Left cardiac atrium (tissue), 4 donors: ENCODE data around the gene ZP1. TPM values are rescaled to one million over a fixed set of nuclear protein-coding genes. Genes with fewer than 3 reads are reported as not detected.
"Not testable (repeated sequence)": the region's sequence is repeated elsewhere in the genome, so short reads cannot be mapped to it uniquely, and the experiment has no call there.

Source experiments
- ATAC-seq, 2 donors: fragments of 200-7000 bp; cut with Tn5 transposase; one replicate each; pipeline ENCODE4 v1.9.1; 2020; ENCODE audit warnings: mild to moderate bottlenecking in 2 of 2, moderate library complexity in 2 of 2
- DNase-seq: peaks from one replicate; pipeline ENCODE4 v3.0.0-alpha.2; 2020
- intact Hi-C, 2 donors: fragments of 100-400 bp; cut with DNase I; formaldehyde crosslinking; loops; one replicate each; pipeline versions ENCODE4 v1.14.1 to v1.15.1; 2022 to 2023
- total RNA-seq, 2 donors: library from RNA; stranded (reverse); fragmentation: NEBNext Ultra II Directional; extraction: Animal tissue kit (Norgen Biotek cat#: 25700); gene quantifications; one replicate each; pipeline ENCODE4 v1.2.1, GENCODE V29; 2021
- donor health status: DM: no; HTN: yes; CAD: no.
- donor health status: DM: no; HTN: yes; CAD: no; lungs with severe emphysema.
- donor health status: DM: yes; HTN: yes; CAD: no.
- donor health status: Dilated cardiomyopathy.

The ZP1 gene
- total RNA-seq, 2 donors from 2014 or later = not detected

DNA sequence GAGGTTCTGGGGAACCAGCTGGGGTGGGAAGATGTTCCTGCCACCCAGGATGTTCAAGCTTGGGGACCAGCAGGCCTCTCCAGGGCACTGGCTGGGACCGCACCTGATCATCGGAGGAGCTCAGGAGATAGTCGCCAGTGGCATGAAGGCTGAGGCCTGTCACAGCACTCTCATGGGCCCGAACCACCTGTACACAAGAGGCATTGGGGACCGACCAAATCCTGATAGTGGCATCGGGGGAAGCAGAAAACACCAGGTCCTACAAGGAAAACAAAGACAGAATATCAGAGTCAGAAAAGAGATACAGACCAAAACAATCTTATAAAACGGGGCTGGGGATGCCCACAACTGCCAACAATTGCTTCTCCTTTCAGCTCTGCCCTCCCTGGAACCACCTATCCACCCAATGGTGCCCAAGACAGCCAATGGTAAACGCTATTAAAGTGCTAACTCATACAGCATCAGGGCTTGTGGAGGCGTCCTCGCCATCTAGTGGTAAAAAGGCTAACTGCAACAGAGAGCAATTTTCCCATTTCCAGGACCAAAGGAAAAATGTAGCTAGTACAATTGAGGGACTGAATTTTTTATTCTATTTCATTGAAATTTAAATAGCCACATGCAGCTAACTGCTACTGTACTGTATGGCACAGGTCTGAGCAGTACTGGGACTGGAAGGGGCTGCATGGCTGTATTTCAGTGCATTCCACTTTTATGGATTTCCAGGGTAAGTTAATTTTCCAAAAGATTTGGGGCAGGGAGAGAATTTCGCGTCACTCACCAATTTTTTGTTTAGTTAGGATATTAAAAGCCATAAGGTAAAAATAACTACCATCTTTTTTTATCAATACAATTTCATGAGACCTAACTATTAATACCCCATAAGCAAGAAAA lies 31.9 kb downstream of the ZP1 start:
- no peak for DNase-seq
- intact Hi-C loops = loop anchor here (2.0 to 5.0 kb wide), 3 partner anchors 67 to 122 kb away; no protein-coding TSS in a partner anchor
- peak; percentile 73 for ATAC-seq

DNA sequence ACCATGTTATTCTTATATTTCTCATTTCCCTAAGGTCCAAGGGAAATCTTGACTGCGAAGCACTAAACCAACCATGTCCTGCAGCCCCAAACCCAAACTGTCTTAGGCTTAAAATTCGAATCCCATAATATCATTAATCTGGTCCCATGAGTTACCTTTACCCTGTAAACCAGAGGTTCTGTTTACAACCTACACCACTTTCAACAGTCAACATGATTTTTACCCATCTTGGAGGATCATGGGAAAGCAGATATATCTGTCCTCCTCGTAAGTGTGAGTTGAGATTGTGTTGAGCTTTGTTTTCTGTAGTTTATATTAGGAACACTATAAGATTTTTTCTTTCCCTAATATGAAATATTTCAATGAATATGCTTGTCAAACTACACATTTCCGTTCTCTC lies 32.6 kb downstream of the ZP1 start:
- intact Hi-C loops = loop anchor here (2.0 to 10.0 kb wide), 4 partner anchors 68 to 255 kb away; no protein-coding TSS in a partner anchor
- no peak for ATAC-seq

DNA sequence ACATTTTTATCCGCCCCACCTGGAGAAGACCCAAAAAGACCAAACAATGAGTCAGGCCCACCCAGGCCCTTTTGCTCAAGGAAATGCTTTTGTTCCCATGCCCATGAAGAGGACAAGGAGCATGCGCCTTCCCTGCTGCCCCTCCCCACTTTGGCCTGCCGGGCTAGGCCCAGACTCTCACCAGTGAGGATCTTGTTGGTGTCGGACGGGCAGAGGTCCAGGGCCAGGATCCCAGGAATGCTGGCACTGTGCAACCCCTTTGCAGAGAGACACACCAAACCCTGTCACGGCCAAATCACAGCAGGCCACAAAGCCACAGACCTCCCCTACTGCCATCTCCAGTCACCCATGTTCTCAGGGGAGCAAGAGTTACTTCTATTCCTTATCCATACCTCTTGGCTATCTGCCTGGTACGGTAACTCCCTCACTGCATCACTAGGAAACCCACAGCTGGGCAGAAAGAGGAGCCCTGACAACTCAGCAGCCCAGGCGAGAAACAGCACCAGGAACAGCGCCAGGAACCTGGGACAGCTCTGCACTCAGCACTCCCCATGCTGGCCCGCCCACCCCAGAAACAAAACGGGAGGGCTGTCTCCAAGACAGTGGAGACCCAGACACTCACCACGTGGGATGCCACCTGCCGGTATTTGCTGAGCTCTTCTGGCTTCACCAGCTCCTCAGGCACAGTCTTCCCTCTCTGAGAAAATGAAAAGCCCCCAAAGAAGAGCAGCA lies 33.5 kb downstream of the ZP1 start:
- intact Hi-C loops = loop anchor here in 1 of 2 donors (10.0 kb wide), 1 partner anchor 254 kb away; no protein-coding TSS in a partner anchor

More for the DNA sequence above, 32.6 kb downstream of the ZP1 start:
- no peak for DNase-seq

DNA sequence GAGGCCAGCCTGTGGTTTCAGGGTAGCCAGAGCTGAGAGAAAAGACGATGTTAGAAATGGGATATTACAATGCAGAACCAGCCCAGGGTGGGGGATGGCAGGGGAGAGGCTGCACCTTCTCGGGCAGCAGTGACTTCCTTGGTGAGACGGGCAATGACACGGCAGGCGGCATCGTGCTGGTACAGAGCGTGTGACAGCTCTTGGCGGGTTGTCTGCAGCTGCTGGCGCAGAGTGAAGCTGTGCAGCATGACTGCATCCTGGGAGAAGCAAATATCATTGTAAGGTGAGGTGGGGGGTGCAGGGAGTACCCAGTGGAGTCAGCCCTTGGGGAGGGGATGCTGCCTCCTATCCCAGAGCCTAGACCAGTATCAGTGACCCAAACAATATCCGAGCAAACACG lies 35.3 kb downstream of the ZP1 start:
- ATAC-seq = no peak
- intact Hi-C loops = loop anchor here in 1 of 2 donors (10.0 kb wide), 1 partner anchor 252 kb away; no protein-coding TSS in a partner anchor

More for the DNA sequence above, 33.5 kb downstream of the ZP1 start:
- ATAC-seq = no peak
- no peak for DNase-seq

DNA sequence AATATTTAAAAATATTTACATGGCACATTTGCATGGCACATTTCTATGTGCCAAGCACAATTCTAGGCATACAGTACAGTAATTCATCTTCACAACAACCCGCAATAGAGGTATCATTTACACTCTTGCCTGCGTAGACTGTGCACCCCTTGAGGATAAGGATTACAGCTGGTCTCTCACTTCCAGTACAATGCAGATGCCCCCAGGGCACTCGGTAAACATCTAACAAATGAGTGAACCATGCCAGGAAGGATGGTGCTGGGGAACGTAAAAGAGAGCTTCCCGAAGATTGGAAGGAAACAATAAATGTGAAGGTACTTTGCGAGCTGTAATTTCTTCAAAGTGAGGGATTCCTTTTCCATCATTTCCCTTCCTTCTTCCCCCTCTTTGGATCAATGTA lies 37.7 kb downstream of the ZP1 start:
- ATAC-seq = no peak
- intact Hi-C loops = loop anchor here in 1 of 2 donors (10.0 kb wide), 1 partner anchor 250 kb away; no protein-coding TSS in a partner anchor
- DNase-seq = no peak

More for the DNA sequence above, 35.3 kb downstream of the ZP1 start:
- DNase-seq = no peak

DNA sequence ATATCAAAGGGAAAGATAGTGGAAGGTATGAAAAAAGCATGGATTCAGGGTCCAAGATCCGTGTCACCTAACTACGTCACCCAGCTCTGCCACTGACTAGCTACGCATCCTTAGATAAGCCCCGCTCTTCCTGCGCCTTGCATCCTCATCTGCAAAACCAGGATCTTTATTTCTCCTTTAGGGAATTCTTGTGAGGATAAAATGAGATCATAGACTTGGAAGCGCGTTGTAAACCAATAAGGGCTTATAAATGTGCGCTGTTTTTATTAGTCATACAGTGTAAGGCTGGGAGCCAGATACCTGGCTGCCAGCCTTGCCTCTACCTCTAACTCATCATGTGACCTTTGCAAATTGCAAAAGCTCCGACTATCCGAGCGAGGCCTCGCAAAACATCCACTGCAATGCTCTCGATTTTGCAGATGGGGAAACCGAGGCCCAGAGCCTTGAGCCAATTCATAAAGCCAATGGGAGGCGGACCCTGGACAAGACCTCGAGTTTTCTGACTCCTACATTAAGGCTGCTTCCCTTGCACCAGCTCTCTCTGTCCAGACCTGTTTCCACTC lies 38.3 kb downstream of the ZP1 start:
- ATAC-seq (peak; percentile 8 to 46), DNase-seq (no peak)
- intact Hi-C loops = loop anchor here in 1 of 2 donors (10.0 kb wide), 1 partner anchor 249 kb away; no protein-coding TSS in a partner anchor

DNA sequence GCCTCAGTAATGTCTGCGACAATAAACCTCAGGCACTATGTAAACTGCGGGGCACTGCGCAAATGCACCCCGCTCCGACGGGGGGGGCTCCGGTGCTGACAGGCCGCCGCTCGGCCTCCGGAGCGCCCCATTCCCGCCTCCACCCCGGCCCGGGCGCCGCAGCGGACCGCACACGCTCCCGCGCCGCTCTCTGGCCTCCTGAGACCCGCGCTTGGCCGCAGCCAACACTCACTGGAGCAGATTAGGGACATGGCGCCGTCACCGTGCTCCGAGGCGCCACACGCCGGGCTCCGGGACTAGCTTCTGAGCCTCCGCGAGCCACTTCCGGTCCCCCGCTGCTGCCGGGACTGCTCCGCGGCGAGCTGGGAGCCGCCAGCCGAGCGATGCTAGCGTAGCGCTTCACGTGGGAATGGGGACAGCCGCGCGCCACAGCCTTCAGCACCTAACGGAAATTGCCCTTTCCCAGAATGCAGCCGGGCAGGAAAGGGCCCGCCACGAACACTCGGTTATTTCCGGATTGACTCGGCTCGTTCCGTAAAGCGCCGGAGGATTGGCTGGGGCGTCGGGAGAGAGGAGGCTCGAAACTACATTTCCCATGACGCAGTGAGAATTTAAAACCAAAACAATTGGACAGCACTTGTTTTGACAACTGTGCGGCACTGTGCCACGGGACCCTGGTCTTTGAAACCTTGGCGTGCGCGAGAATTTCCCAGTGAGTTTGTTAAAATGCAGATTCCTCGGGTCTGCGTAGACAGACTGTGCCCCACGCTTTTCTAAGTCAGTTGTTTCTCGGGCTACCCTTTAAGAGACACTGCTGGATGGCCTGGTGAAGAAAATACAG lies 39.0 kb downstream of the ZP1 start, which contains the start of gene PRPF19:
TSS of gene PRPF19 (minus strand) at position 454 of the 841 bp plus-strand sequence. CDS start at position 251, 203 bp downstream.
- DNase-seq = peak; percentile 96
- intact Hi-C loops = loop anchor here in 1 of 2 donors (10.0 kb wide), 1 partner anchor 248 kb away; no protein-coding TSS in a partner anchor

DNA sequence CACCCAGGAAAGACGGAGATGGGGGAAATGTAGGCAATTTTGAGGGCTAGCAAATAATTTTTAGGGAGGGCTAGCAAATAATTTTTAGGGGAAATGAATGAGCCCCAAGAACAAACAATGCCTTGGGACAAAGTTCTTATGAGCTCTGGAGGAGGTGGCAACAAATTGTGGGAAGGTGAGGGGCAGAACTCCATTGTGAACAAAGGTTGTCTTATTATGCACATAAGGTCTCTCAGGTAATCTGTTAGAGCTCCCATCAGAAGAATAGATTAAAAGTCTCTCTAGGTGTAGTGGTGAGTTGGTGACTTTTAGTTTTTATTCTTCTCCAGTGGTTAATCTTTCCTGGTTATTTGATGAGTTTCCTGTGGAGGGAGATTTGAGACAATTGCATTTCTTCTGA lies 41.5 kb downstream of the ZP1 start:
- DNase-seq = no peak
- ATAC-seq = no peak
- intact Hi-C loops = loop anchor here in 1 of 2 donors (10.0 kb wide), 1 partner anchor 246 kb away; no protein-coding TSS in a partner anchor

More for the DNA sequence above, 39.0 kb downstream of the ZP1 start, which contains the start of gene PRPF19:
- peak; percentile 96 to 97 for ATAC-seq

DNA sequence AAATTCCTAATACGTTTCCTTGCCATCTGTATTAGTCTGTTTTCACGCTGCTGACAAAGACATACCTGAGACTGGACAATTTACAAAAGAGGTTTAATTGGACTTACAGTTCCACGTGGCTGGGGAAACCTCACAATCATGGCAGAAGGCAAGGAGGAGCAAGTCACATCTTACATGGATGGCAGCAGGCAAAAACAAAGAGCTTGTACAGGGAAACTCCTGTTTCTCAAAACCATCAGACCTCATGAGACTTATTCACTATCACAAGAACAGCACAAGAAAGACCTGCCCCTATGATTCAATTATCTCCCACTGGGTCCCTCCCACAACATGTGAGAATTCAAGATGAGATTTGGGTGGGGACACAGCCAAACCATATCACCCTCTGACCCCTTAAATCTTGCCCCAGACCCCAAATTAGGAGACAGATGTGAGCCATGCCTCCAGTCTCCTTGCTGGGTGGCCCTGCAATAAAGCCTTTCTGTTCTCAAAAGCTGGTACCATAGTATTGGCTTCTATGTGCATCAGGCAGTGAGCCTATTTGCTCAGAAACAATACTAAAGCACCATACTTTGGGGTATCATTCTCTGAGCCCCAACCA lies 42.4 kb downstream of the ZP1 start:
- not testable (repeated sequence) for ATAC-seq, DNase-seq
- intact Hi-C loops = loop anchor here in 1 of 2 donors (10.0 kb wide), 1 partner anchor 245 kb away; no protein-coding TSS in a partner anchor

DNA sequence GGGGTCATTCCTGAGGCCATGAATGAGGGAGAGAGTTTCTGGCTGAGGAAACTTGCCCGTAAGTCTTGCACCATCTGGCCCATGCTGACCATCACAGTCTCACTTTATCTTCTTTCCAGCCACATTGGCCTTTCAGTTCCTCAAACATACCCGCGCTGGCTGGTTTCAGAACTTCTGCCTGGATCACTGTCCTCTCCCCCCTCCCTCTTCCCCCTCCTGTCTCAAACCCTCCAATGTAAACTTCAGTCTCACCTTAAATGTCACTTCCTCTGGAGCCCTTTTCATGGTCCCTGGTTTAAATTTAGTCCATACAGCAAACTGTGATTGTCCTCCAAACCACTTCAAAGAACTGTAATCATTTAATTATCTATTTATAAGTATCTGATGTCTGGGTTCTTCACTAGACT lies 42.9 kb downstream of the ZP1 start:
- intact Hi-C loops = no loop called here
- DNase-seq (no peak), ATAC-seq (no peak)

DNA sequence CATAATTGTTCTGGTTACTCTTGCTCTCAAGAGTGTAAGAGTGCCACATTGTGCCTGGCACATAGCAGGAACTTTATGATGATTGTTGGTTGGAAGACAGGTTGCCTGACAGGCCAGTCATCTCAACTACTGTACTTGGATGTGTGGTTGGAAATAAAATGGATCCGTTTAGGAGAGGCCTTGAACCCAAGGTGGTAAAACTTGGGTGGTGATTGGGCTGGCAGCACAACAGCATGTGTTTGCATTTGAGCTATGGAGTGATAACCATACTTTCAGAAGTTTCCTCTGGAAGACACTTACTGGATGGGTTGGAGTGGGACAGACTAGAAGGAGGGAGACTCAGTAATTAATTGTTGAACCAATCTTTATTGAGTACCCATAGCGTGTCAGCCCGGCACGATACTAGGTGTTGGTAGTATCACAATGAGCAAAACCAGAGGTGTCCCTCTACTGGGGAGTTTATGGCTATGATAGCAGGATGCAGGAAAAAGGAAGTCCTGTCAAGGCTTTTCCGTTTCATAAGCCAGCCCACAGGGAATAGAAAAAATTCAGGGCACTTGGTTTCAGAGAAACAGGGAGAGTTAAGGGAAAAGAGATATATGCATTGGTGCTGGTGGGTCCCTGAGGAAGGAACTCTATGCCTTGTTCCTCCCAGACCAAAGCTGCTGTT lies 43.5 kb downstream of the ZP1 start:
- DNase-seq = no peak
- intact Hi-C loops = no loop called here
- no peak for ATAC-seq

DNA sequence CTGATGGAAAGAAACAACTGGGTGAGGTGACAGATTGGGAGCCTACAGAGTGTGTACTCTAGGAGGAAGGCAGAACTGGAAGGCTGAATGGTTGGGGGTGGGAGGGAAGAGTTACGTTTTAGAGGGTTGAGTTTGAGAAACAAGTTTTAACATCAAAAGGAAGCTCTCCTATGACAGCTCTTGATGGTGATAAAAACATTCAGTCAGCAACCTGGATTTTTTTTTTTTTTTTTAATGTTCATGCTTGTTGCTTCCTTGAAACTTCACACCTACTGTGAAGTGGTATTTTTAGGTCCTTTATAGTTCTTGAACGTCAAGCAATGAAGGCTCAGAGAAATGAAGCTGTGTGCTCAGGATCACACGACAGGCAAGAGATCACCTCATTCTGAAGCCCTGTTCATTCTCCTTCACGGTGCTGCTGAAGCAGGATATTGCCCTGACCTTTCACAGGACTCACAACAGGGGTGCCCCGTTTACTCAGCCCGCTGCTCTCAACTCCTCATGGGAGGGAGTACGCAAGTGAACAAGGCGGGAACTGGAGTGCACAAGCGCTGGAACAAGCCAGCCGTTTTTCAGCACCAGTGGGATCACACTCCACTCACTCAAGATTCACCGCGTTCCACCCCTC lies 45.0 kb downstream of the ZP1 start:
- ATAC-seq (no peak), DNase-seq (no peak)
- intact Hi-C loops = no loop called here

DNA sequence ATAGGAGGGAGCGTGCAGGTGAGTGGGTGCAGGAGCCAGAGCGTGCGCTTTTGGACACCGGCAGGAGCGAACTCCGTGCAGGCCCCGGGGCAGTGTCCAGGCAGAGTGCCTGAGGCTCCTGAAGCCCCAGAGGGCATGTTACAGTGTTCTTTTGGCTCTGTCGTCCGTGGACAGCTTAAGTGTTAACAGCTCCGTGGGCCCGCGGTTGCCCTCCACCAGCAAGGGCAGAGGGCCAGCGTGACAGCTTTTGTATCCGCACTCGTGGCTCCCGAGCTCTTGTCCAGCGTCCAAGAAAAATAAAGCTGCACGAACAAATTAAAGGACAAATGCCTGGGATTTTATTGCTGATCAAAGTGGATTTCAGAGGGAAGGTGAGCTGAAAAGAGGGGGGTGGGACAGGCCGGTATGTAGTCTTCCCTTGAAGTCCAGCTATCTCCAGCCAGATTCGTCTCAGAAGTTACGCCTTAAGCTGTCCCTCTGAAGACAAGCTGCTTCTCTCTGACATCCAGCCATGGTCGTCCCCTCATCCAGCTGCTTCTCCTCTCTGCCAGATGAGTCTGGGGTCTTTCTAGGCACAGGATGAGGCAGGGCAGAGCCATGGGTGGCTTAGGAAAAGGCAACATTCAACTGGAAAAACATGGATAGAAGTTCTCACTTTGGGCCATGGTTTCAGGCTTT lies 45.6 kb downstream of the ZP1 start:
- no peak for ATAC-seq
- DNase-seq = no peak
- intact Hi-C loops = no loop called here

DNA sequence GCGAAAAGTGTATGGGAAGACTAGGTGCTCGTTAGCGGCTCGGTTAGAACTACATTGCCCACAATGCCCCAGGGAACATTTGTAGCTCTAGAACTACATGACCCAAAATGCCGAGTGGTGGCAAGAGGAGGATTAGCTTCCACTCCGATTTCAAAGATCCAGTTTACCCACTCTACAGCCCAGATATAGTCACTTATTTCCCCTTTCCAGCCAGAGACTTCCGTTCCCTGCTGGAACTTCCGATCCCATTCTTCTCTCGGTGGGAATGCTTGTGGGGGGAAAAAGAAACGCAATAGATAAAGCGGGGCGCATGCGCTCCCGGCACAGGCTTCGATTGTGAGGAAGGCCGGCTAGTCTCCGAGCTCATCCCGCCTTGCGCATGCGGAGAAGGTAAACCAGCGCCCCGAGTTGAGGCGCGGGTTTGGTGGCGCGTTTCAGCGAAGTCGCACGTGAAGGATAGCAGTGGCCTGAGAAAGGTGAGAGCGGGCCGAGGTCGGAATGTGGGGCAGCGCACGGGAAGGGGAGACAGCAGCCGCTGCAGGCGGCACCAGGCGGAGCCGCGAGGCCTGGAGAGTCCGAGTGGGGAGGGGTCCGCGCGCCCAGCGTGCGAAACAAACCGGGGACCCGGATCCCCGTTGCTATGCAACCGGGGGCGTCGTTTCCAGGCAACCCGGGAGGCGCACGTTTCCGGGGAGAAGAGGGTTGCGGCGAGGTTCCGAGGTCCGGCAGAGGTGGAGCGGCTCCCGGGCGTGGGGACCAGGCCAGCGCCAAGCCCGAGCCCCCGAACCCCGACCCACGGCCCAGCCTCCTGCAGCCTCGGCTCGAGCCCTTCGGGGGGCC lies 46.7 kb downstream of the ZP1 start, which contains the start of gene TMEM109:
TSS of gene TMEM109 (plus strand) at position 366 of the 840 bp plus-strand sequence. CDS start 5,536 bp downstream, outside the sequence.
- ATAC-seq (peak; percentile 82 to 85), DNase-seq (peak; percentile 92)
- intact Hi-C loops = no loop called here

DNA sequence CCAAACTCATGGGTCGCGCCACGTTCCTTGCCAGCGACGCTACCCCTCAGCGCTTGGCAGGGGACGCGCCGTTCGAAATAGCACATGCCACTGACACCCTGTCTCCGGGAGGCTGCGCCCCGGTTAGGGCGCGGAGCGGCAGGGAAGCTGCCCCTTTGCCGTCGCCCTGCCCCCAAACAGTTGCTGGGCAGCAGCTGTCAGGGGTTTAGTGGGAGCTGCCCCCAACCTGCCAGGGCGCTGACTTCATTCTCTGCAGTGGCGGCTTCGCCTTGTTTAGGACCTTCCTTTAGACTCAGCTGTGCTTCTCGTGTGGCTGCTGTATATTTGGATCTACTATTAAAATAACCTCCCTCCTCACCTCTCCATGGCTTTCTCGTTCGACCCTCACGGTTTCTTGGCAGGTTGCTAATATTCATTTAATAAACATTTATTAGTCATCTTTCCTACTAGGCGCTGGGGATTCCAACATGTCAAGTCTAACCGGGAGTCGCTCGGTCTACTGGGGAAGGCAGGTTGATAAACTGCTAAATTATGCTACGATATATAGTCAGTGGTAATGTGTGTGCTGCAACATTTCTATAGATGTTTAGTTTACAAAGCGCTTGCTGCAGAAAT lies 47.4 kb downstream of the ZP1 start:
- ATAC-seq = peak; percentile 57 to 64
- intact Hi-C loops = no loop called here
- DNase-seq = no peak
